Measurements from ENCODE around the gene GCG.

DNA sequence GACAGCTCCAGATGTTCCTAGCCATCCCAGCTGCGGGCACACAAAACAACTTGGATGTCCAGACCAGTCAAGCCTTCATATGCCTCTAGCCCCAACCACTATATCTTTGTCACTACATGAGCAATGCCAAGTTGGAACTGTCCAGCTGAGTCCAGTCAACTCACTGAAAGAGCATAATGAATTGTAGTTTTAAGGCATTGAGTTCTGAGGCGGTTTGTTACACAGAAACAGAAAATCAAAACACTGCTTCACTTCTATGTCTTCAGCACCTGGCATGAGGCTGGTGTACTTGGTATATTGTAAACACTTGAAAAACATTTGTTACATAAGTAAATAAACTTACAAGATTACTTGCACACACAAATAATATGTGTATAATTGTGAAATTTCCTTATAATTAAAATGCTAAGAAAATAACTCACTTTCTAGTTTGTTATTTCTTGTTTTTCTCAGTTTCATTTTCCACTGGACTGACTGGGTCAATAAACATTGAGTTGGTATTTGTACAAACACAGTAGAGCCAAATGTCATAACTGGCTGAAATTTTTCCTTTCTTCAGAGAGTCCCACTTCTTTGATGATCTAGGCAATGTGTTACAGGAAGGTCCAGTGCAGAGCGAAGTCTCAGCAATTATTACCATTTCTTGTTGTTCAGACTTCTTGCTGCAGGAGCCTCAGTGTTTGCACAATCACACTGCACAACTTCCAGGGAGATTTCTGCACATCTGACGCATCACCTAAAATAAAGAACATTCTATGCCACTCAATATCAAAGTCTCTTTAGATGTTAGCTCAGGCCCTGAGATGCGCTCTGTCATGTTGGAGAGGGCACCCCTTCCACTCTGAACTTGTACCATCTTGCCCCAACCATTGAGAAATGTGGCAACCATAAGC is 39.8 kb downstream of the GCG start:
- TF ChIP-seq, protein P1, sequence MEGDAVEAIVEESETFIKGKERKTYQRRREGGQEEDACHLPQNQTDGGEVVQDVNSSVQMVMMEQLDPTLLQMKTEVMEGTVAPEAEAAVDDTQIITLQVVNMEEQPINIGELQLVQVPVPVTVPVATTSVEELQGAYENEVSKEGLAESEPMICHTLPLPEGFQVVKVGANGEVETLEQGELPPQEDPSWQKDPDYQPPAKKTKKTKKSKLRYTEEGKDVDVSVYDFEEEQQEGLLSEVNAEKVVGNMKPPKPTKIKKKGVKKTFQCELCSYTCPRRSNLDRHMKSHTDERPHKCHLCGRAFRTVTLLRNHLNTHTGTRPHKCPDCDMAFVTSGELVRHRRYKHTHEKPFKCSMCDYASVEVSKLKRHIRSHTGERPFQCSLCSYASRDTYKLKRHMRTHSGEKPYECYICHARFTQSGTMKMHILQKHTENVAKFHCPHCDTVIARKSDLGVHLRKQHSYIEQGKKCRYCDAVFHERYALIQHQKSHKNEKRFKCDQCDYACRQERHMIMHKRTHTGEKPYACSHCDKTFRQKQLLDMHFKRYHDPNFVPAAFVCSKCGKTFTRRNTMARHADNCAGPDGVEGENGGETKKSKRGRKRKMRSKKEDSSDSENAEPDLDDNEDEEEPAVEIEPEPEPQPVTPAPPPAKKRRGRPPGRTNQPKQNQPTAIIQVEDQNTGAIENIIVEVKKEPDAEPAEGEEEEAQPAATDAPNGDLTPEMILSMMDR (IDR thresholded peaks at IDR 0.05) = no peak
- no peak for TF ChIP-seq POLR2A (IDR thresholded peaks at IDR 0.05)

Data from stomach (tissue), 4 donors.